MCF 10A (cell line): ENCODE results near the gene ARHGAP22. TPM values are rescaled to one million over a fixed set of nuclear protein-coding genes. Genes with fewer than 3 reads are reported as not detected.

ENCODE experiments used
- BruUV-seq: library from RNA; stranded (reverse); fragments of 400-500 nt; replicated peaks from 2 replicates; lab custom pipeline; 2021; lab: Mats Ljungman, UMichigan
- CTCF ChIA-PET: fragments of 300-600 bp; sonication (Branson Sonifier 250); formaldehyde crosslinking; extraction: SDS; loops from one replicate; lab custom pipeline; 2021; ENCODE audit warnings: antibody characterized with exemption, inconsistent platforms; lab: Yijun Ruan, JAX
- POLR2A ChIA-PET: fragments of 300-600, 350-650 bp; sonication (Branson Sonifier 250); formaldehyde crosslinking; extraction: SDS; loops from one replicate; lab custom pipeline; 2020; ENCODE audit warnings: antibody characterized with exemption, inconsistent platforms; lab: Yijun Ruan, JAX
- DNase-seq: peaks from one replicate; pipeline ENCODE4 v3.0.0-alpha.2; 2018; ENCODE audit not compliant: unreplicated experiment
- H3K27ac Mint-ChIP-seq: one replicate; pipeline ENCODE4 v1.8.0; 2022; ENCODE audit warnings: mild to moderate bottlenecking, low read depth, mixed read lengths; ENCODE audit not compliant: unreplicated experiment
- H3K27me3 Mint-ChIP-seq: one replicate; pipeline ENCODE4 v1.8.0; 2022; ENCODE audit warnings: mixed read lengths; ENCODE audit not compliant: insufficient read depth, unreplicated experiment
- H3K36me3 Mint-ChIP-seq: one replicate; pipeline ENCODE4 v1.8.0; 2022; ENCODE audit warnings: mild to moderate bottlenecking, moderate library complexity, mixed read lengths; ENCODE audit not compliant: insufficient read depth, unreplicated experiment
- H3K4me1 Mint-ChIP-seq: one replicate; pipeline ENCODE4 v1.8.0; 2022; ENCODE audit warnings: mixed read lengths; ENCODE audit not compliant: insufficient read depth, unreplicated experiment
- H3K4me3 Mint-ChIP-seq: one replicate; pipeline ENCODE4 v1.8.0; 2022; ENCODE audit warnings: mild to moderate bottlenecking, moderate library complexity, mixed read lengths; ENCODE audit not compliant: unreplicated experiment
- H3K9me3 Mint-ChIP-seq: one replicate; pipeline ENCODE4 v1.8.0; 2022; ENCODE audit warnings: mixed read lengths; ENCODE audit not compliant: unreplicated experiment
- intact Hi-C: fragments of 100-400 bp; cut with micrococcal nuclease; formaldehyde crosslinking; loops from 2 replicates; pipeline ENCODE4 v1.14.1; 2022
- total RNA-seq: library from RNA; stranded (reverse); gene quantifications from 2 replicates; pipeline ENCODE4 v1.2.3, GENCODE V29; 2022
- TF ChIP-seq, protein P1 (sequence below): fragments of 200-600 bp; IDR thresholded peaks from one replicate; pipeline ENCODE4 v1.8.0; 2022; ENCODE audit warnings: antibody characterized with exemption, mild to moderate bottlenecking; ENCODE audit not compliant: unreplicated experiment

ARHGAP22 gene
- total RNA-seq, 1 experiment from 2014 or later, result 6.3 TPM

- TF ChIP-seq, protein P1, sequence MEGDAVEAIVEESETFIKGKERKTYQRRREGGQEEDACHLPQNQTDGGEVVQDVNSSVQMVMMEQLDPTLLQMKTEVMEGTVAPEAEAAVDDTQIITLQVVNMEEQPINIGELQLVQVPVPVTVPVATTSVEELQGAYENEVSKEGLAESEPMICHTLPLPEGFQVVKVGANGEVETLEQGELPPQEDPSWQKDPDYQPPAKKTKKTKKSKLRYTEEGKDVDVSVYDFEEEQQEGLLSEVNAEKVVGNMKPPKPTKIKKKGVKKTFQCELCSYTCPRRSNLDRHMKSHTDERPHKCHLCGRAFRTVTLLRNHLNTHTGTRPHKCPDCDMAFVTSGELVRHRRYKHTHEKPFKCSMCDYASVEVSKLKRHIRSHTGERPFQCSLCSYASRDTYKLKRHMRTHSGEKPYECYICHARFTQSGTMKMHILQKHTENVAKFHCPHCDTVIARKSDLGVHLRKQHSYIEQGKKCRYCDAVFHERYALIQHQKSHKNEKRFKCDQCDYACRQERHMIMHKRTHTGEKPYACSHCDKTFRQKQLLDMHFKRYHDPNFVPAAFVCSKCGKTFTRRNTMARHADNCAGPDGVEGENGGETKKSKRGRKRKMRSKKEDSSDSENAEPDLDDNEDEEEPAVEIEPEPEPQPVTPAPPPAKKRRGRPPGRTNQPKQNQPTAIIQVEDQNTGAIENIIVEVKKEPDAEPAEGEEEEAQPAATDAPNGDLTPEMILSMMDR, result no peak
- intact Hi-C loops, result no loop called here
- CTCF ChIA-PET, result interaction anchor here (0.7 to 5.0 kb wide), 5 partner anchors 11 to 294 kb away, joined by 3 to 25 read pairs (median 4); no protein-coding TSS in a partner anchor
- no TSS peak for BruUV-seq
- no peak overlapping the region for H3K27ac Mint-ChIP-seq
- DNase-seq, result no peak
- H3K4me3 Mint-ChIP-seq, result no peak overlapping the region
- H3K27me3 Mint-ChIP-seq, result no peaks in the 10 kb centered on the region
- no peaks in the 10 kb centered on the region for H3K9me3 Mint-ChIP-seq
- POLR2A ChIA-PET, result interaction anchor here (0.7 kb wide), 1 partner anchor 18 kb away, joined by 6 read pairs; no protein-coding TSS in a partner anchor
- H3K4me1 Mint-ChIP-seq, result no peaks in the 10 kb centered on the region
- H3K36me3 Mint-ChIP-seq, result no peaks in the 10 kb centered on the region
Measured at GRCh38 chr10:48626447-48626846, 21.6 kb upstream of the ARHGAP22 start.

- ChIA-PET CTCF (interaction anchor here (0.6 to 5.0 kb wide), 4 partner anchors 11 to 74 kb away, joined by 4 to 25 read pairs (median 10); no protein-coding TSS in a partner anchor), POLR2A (interaction anchor here (1.1 kb wide), 1 partner anchor 22 kb away, joined by 6 read pairs; no protein-coding TSS in a partner anchor)
- no peak overlapping the region for H3K4me3 Mint-ChIP-seq
- no peaks in the 10 kb centered on the region for H3K9me3 Mint-ChIP-seq
- TF ChIP-seq, protein P1, result no peak
- intact Hi-C loops, result no loop called here
- no peaks in the 10 kb centered on the region for H3K27me3 Mint-ChIP-seq
- BruUV-seq, result no TSS peak
- no peak overlapping the region for H3K27ac Mint-ChIP-seq
- no peaks in the 10 kb centered on the region for H3K36me3 Mint-ChIP-seq
- DNase-seq, result no peak
- no peaks in the 10 kb centered on the region for H3K4me1 Mint-ChIP-seq
Measured at GRCh38 chr10:48625826-48626134, 20.9 kb upstream of the ARHGAP22 start.

DNA sequence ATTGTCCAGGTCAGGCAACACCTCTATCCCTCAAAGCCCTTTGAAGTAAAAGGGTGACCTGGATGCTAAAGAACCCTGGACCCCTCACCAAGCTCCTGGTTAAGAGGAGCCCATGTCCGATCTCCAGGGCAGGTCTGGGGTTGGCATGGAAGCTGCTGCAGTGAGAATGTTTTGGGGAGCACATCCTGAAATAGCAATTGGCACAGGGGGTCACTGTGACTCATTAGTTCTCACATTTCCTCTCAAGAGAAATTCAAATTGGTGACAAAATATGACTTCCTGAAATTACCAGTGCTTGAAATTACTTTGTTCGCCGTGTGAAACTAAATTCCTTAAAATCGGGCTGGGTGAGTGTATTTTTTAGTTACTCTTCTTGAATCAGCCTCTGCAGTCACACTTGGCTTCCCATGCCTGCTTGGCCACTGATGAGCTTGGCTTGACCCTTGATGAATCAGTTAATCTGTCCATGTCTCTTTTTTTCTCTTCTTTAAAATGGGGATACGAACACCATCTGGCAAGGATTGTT lies 18.8 kb upstream of the ARHGAP22 start:
- intact Hi-C loops, result no loop called here

DNA sequence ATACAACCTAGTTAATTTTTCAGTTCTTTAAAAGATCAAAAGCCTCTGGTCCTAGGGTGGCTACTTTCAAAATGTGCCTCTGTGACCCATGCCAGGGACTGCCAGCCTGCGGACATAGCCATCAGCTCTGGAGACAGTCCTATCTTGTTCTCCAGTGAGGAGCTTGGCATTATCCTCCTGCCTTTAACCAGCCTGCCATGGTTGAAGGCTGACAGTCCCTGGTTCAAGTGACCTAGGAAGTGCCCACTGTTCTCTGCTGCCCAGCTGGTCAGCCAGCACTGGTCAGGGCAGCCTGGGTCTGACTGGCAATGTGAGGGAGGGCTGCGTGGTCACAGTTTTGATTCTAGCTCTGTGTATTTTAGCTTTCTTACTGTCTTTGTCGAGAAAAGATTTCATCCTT lies 18.1 kb upstream of the ARHGAP22 start:
- Mint-ChIP-seq H3K27me3 (peaks cover 18% of the 10 kb centered on the region), H3K9me3 (no peaks in the 10 kb centered on the region), H3K27ac (no peak overlapping the region), H3K4me1 (no peaks in the 10 kb centered on the region), H3K4me3 (no peak overlapping the region), H3K36me3 (no peaks in the 10 kb centered on the region)
- no peak for DNase-seq
- intact Hi-C loops, result no loop called here
- ChIA-PET CTCF (interaction anchor here (1.1 to 5.0 kb wide), 2 partner anchors 14 to 33 kb away, joined by 3 to 25 read pairs; no protein-coding TSS in a partner anchor), POLR2A (no interaction called here)
- BruUV-seq, result no TSS peak
- TF ChIP-seq, protein P1, result no peak

More for the DNA sequence above, 18.8 kb upstream of the ARHGAP22 start:
- ChIA-PET POLR2A (no interaction called here), CTCF (interaction anchor here (1.1 to 5.0 kb wide), 5 partner anchors 8 to 314 kb away, joined by 3 to 25 read pairs (median 6); no protein-coding TSS in a partner anchor)
- H3K27ac Mint-ChIP-seq, result no peak overlapping the region
- H3K9me3 Mint-ChIP-seq, result no peaks in the 10 kb centered on the region
- no peaks in the 10 kb centered on the region for H3K4me1 Mint-ChIP-seq
- TF ChIP-seq, protein P1, result no peak
- H3K27me3 Mint-ChIP-seq, result peaks cover 12% of the 10 kb centered on the region
- no peak overlapping the region for H3K4me3 Mint-ChIP-seq
- no peaks in the 10 kb centered on the region for H3K36me3 Mint-ChIP-seq
- DNase-seq, result no peak
- no TSS peak for BruUV-seq
